CD4-positive, alpha-beta T cell treated with Interleukin-6 at 100 ng/mL for 8 hours (primary cell): ENCODE data around the gene VTI1B.

Experiments
- DNase-seq: peaks from one replicate; pipeline ENCODE4 v3.0.0-alpha.2; 2020; ENCODE audit warnings: mixed read lengths, low spot score

Gene VTI1B

DNA sequence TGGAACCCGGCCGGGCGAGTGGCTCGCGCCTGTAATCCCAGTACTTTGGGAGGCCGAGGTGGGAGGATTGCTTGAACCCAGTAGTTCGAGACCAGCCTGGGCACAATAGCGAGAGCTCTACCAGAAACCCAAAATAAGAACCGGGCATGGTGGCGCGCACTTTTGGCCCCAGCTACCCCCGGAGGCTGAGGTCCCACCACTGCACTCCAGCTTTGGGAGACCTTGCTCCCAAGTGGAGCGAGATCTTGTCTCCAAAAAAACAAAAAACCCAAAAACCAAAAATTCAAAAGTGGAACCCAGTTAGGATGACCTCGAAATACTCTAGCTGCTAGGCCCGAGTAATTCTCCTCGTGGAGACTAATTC is 769 bp upstream of the VTI1B start:
- DNase-seq = no peak

DNA sequence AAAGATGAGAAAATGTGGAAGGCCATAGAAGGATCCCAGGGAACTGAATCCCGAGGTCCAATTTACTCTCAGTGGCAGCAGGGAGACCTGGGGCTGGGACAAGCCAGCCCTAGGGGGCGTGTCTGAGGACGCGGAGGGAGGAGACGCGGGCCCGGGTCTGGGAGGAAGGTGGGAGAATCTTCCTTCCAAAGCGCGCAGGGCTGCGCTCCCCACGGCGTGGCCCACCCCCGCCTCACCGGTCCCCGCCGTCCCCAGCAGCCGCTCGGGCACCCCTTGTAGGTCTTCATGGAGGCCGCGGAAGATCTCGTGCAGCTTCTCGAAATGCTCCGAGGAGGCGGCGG is 323 bp downstream of the VTI1B start:
- DNase-seq = peak; percentile 16

DNA sequence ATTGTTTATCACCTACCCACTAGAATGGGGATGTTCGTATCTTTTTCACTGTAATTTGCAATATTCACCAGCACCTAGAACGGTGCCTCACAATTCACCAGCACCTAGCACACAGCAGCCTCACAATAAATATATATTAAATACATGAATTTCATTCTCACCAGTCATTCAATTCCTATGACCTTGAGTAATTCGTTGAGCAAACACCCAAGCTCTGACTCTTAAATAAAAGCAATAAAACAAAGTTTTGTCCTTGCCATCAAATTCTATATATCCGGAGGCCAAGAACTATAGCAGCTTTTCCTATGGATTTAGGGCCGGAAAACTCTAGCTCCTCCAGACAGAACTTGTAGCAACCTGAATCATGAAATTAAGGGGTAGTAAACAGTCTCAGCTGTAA is 981 bp downstream of the VTI1B start:
- no peak for DNase-seq

DNA sequence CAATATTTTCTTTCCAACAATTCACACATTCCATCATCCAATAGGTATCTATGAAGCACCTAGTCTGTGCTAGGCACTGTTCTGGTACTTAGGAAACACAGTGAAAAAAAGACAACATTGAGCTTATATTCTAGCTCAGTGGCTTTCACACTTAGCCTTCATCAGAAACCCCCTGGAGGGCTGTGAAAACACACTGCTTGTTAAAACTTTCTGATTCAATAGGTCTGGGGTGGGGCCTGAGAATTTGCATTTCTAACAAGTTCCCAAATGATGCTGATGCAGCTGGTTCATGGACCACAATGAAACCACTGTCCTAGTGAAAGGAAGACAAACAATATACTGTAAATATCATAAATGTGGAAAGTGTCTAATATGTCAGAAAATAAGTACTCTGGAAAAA is 5.9 kb downstream of the VTI1B start:
- no peak for DNase-seq

DNA sequence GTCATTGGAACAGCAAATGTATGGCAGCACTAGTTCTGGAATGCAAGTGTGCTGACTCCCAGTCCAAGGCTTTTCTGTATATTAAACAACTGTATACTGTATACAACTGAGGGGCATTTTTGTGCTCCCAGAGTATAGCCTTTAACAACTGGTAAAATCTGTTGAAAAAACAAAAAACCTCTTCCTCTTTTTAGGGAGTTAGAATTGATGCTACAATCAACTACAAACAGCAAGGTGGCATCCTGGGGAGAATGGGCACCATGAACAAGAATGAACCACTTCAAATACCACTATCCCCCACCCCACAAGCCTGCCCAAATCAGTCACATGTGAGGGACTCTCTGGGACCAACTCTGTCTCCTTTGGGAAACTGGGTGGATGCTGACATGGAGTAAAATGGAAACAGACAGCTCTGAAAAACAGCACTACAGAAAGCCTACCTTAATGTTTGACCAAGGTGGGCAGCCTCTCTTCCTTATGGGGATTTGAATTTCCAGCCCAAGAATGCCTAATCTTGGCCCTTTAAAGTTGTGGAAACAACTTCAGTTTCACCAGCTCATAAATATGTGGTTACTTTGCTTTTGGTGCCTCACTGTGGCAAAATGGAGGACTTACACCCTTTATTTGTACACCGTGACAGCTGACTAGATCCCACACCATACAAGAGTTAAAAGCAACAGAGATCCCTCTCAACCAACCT is 7.5 kb downstream of the VTI1B start:
- peak; percentile 41 for DNase-seq

DNA sequence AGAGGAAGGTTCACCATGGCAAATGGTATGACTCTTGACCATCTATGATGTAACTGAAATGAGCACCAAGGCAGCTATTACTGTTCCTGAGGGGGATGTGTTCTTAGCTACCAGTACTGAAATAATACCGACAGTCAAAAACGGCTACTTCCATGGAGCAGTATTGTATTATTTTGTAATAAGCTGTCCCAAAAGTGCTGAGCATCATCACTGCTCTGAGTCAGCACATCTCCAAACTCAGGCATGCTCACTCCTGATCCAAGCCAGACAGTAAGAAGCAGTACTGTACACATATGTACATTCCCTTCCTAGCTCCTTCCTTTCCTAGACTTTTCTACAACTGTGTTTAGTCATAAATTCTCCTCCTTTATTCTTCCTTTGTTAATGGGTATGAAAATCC is 8.6 kb downstream of the VTI1B start:
- no peak for DNase-seq

DNA sequence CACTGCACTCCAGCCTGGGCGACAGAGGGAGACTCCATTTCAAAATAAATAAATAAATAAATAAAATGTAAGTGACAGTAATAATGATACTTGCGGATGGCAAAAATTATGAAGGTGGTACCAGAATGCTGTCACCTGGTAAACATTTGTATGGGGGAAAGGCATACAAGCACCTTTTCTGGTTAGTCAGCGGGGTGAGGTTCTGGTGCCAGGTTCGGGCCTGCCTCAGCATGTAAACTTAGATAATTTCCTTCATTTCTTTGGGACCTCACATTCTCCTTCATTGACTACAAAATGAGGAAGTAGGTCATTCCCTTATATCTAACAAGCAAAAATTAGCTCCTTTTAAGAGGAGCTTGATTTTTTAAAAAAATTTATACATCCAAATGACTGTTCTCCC is 10.8 kb downstream of the VTI1B start:
- no peak for DNase-seq

DNA sequence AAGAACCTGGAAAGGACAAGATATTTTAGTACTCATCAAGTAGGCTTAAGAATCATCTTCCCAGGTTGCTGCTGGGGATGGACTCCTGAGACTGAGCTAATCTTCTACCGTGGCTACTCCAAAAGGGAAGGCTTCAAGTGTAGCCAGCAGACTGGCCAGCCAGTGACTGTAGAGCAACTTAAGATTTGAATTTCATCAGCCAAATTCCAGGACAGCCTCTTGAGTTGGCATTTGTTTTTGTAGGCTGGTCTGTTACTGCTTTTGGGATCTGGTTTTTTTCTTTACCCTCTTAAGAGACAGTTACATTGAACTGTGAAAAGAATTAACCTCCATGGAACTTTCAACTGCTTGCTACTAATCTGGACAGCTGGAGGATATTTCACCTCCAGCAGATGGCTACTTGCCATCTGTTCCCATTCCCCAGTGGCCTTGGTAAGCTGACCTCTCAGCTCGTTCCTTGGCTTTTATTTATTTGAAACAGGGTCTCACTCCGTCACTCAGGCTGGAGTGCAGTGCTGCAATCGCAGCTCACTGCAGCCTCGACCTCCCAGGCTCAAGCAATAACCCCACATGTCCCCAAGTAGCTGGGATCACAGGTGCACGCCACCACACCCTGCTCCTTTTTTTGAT is 20.7 kb downstream of the VTI1B start:
- DNase-seq = no peak

DNA sequence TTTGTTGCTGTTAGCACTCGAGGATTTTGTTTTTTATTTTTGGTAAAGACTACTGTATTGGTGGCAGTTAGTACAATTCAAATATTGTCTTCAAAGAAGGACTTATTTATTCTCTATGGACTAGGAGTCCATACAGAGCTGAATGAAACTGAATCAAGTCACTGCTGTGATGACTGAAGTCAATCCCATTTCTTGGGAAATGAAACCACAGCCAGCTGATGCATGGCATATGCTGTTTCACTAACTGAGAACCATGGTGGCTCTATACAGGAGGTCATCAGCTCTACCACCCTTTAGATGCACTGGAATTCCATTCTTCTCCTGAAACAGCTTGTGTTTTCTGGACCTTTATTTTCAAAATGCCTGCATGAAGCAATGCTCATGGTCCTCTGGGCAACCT is 22.2 kb downstream of the VTI1B start:
- DNase-seq = no peak

DNA sequence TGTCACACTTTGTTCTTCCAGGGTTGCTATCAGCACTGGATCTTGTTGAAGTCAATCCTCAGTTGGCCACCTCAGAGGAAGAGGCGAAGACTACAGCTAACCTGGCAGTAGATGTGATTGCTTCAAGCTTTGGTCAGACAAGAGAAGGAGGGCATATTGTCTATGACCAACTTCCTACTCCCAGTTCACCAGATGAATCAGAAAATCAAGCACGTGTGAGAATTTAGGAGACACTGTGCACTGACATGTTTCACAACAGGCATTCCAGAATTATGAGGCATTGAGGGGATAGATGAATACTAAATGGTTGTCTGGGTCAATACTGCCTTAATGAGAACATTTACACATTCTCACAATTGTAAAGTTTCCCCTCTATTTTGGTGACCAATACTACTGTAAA is 23.7 kb downstream of the VTI1B start:
- DNase-seq = no peak

DNA sequence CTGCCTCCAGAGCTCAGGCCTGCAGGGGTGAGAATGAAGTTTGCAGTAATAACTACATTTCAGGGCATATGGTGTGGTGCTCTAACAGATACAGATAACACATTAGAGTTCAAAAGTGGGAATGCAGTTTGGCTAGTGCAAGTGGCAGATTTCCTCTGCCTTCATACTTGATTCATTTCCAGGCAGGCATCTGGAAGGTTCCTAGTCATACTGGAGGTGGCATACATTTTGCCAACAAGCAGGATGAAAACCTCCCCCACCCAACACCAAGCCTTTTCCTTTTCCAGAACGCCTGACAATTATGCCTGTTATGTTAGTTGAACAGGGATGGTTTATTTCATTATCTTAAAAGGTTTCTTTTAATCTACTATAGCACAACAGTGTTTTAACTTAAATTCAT is 24.3 kb downstream of the VTI1B start:
- no peak for DNase-seq

DNA sequence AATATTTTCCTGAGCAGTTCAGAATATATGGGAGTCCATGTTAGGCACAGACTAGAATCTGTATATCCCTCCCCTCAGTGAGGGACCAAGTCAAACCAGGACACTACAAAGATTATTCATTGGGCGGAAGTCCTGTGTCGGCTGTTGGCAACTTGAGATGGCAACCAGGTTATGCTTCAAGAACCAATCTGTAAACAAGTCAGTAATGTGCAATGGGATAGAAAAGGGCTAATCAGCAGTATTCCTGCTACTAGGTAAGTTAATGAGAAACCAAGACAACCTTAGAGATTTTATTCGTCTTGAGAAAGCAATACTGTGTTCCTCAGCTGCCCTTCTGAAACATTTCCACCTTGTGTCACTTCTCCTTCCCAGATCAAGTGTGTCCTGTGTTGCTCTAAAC is 28.3 kb downstream of the VTI1B start:
- no peak for DNase-seq

DNA sequence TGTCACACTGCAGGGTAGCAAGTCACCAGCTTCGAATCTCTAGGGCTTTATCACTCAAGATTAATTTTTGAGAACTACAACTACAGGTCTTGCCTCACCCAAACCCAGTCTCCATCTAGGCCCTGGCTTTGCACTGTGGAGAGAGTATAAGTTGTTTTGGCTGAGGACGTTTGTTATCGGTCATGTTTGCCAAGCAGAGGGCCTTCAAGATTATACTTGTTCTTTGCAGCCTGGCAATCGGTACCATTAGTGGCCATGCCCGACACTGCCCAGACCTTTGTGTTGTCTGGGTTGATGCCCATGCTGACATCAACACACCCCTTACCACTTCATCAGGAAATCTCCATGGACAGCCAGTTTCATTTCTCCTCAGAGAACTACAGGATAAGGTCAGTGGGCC is 29.0 kb downstream of the VTI1B start:
- DNase-seq = no peak

DNA sequence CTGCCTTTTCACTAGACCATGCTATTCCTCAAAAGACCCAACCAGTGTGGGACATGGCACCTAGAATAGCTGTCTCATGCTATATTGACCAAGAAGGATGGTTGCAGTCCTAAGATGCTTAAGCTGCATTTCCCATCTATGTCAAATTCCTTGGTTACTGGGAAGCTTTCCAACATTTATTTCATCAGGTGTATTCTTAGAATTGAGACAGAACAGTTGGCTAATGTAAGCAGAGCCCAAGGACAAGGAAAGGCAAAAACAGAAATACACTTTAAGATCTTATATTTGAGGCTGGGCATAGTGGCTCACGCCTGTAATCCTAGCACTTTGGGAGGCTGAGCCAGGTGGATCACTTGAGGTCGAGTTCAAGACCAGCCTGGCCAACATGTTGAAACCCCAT is 30.0 kb downstream of the VTI1B start:
- no peak for DNase-seq

DNA sequence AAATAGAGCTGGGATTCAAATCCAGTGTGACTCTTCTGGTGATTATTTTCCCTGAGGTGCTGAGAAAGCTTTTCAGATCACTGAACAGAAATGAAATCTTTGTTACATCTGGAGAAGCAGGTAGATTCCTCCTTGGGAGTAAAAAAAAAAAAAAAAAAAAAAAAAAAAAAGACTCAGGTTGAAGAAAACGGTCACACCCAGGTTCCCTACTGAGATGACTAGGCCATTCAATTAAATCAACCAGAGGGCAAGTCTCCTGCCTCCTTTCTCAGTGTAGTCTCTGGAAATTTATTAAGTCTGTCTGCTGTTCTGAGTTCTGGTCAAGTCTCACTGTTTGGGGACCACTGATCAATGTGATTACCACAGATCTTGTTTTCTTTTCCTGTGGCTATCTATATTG is 30.7 kb downstream of the VTI1B start:
- DNase-seq = no peak

DNA sequence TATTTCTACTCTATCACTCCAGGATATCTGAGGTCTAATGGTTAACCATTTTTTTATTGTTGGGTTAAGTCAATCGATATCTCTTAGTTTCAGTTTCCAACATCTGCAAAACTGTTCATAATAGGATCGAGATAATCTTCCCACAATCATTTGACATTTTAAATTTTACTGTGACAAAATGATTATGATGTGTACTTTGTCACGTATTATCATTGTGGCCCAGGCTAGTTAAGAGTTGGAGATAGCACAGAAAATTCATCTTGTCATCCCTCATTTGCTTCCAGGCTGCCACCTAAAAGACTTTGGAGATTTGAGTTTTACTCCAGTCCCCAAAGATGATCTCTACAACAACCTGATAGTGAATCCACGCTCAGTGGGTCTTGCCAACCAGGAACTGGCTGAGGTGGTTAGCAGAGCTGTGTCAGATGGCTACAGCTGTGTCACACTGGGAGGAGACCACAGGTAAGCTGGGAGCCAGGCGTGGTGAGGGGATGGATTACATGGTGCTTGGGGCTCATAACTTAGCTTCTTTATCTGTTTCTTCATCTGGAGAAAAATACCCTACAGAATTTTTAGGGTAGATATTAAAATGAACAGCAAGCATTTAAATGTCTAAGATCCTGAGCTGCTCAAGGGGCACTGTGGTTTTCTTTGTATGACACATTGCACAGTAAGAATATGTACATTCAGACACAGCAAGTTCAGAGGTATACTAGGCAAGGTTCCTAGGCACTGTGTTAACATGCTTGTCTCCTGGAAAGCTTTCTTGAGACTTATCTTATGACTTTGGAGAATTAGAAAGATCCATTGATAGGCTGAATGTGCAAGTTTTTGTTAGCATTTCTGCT is 32.3 kb downstream of the VTI1B start:
- no peak for DNase-seq

DNA sequence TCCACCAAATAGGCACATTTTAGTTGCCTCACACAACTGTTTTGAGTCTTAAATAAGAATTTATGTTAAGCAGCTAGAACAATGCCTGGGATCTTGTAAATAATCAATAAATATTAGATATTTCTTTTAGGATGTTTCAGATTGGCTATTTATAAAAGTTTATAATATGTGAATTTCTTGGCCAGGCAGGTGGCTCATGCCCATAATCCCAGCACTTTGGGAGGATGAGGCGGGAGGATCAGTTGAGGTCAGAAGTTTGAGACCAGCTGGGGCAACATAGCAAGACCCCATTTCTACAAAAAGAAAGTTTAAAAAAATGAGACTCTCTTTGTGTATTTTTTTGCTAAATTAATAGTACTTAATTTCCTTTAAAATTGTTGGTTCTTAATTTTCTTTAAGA is 33.0 kb downstream of the VTI1B start:
- DNase-seq = no peak

DNA sequence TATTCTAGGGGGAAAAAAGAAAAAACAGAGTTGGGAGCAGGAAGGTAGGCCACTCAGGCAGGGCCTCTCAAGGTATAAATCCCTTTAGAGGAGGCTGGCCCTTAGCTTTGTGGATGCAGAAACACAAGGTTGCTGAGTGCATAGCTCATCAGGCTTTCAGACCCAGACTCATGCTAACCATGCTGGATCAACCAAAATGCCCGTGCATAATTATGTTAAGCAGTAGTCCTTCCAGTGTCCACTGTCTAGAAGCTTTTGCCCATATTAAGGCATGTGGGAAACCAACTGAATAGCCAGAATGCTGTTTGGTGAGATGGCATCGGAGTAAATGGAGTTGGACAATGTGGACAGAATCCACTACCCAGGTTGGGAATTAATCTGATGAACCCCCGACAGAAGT is 35.8 kb downstream of the VTI1B start:
- DNase-seq = no peak

DNA sequence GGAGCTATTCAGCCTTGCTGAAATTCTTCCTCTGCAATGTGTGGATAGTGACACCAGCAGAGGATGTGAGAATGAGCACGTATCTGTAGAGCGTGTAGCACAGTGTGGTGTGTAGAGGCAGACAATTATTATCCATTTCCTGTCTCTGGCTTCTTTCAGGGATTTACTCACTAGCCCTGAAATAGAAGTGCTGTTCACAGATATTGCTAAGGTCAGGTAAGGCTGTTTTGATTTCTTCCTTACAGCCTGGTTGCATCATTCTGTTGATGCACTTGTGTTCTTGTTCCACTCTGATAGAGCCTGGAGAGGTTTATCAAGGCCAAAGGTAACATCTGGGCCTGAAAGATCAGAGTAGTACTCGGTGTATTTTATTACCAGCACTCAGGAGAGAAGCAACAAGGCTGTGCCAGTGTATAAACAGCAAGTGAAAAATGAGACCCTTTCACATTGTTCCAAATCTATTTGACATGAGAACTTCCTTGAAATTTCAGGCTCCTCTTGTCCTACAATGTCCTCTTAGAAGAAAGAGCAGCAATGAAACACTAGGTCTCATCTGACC is 38.0 kb downstream of the VTI1B start:
- no peak for DNase-seq

DNA sequence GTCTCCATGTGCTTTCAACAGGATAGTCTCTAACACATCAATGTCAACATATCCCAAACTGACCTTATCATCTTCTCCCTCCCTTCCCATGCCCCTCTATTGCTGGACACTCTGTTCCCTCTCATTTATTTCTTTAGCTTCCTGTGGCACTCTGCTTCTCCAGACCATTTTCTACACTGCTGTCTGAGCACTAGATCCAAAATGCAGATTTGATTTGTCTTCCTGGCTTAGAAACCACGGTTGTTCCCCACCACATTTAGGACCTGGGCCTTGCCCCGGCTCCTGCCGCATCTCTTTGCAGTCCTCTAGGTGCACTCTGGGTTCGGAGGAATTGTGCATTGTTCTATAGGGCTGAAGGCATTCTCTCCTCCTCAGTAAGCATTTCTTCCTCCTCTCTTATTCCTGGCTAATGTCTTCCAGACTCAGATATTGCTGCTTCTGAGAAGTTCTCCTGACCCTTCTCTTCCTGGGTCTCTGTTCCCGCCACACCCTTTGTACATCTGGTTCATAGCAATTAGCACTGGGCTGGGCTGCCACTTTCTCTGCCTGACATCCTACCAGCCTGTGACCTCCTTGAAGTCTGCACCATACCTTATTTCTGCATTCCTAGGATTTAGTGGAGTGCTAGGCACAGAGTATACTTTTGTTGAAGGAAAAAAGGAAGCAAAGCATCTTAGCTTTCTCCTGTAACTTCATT is 40.8 kb downstream of the VTI1B start:
- DNase-seq = no peak

DNA sequence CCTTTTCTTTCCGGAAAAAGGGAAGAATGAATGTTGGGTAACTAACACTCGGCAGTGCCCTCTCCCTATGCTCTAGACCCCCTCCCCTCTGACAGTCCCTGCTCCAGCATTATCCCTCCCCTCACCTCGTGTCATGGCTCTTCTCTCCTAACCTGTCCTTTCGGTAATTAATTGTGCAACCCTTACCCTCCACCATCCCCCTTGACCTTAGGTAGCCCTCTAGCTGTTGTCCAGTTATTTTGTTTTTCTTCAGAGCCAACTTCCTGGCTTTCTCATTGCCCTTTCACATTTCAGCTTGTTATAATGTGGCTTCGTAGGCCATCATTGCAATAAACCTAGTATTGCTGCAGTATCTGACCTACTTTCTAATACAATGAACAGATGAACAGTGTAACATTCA is 43.5 kb downstream of the VTI1B start:
- no peak for DNase-seq

DNA sequence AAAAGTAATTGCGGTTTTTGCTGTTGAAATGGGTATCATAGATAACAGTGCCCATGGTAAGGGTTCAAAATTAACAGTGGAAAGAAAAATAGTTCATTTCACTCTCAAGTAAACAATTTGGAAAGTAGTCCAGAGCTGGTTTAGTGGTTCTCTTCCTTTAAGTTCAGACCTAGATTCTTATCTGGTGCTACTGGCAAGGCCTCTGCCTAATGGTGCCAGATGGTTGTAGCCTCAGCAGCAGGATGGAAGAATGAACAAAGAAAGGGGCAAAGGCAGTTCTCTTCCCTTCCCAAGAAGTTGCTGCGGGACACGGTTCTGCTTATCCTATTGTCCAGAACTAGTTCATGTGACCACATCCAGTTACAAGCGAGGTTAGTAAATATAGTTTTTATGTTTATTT is 44.2 kb downstream of the VTI1B start:
- DNase-seq = no peak

DNA sequence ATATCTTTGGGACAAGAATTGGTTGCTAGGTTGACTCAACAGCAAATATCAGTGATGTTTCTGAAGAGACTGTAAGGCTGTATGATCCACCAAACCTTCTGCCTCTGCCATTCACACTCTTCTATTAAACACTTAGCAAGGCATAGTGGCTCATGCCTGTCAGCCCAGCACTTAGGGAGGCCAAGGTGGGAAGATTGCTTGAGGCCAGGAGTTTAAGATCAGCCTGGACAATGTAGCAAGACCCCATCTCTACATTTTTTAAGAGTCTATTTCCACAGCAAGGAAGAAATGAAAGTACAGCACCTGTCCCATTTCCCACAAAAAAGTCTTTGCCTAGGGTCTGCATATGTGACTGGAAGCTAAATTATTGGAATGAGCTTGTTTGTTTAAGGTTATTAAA is 46.9 kb downstream of the VTI1B start:
- DNase-seq = no peak
